Endothelial cell of hepatic sinusoid (primary cell): Measurements from ENCODE around the gene OTUD3.

Experiments used
- in situ Hi-C: cut with HindIII; loops from 2 replicates; pipeline ENCODE4 v1.10.0; 2017; ENCODE audit warnings: low sequenced_read_pairs

The OTUD3 gene

GRCh38 chr1:19942657-19943056 is 60.5 kb downstream of the OTUD3 start:
- in situ Hi-C loops: loop anchor here (10.0 kb wide), 1 partner anchor 212 kb away; no protein-coding TSS in a partner anchor

GRCh38 chr1:19945914-19946313 is 63.7 kb downstream of the OTUD3 start:
- in situ Hi-C loops: loop anchor here (10.0 kb wide), 1 partner anchor 209 kb away; no protein-coding TSS in a partner anchor

- in situ Hi-C loops: loop anchor here (10.0 kb wide), 1 partner anchor 208 kb away; no protein-coding TSS in a partner anchor
These were observed 64.1 kb downstream of the OTUD3 start for GRCh38 chr1:19946331-19946751.

GRCh38 chr1:19946971-19947370 is 64.8 kb downstream of the OTUD3 start:
- in situ Hi-C loops: loop anchor here (10.0 kb wide), 1 partner anchor 208 kb away; no protein-coding TSS in a partner anchor

- in situ Hi-C loops: loop anchor here (10.0 kb wide), 1 partner anchor 206 kb away; no protein-coding TSS in a partner anchor
These were observed 66.8 kb downstream of the OTUD3 start for GRCh38 chr1:19949016-19949415.

GRCh38 chr1:19954059-19954458 is 71.9 kb downstream of the OTUD3 start:
- in situ Hi-C loops: no loop called here

GRCh38 chr1:19955534-19956170 is 73.5 kb downstream of the OTUD3 start:
- in situ Hi-C loops: no loop called here

- in situ Hi-C loops: no loop called here
These were observed 75.6 kb downstream of the OTUD3 start for GRCh38 chr1:19957779-19958178.

- in situ Hi-C loops: no loop called here
These were observed 78.4 kb downstream of the OTUD3 start for GRCh38 chr1:19960591-19960990.
